GM18870 (cell line): ENCODE results near the gene TEKT5.

ENCODE experiments used
- ATAC-seq: cut with Tn5 transposase; IDR thresholded peaks from one replicate; pipeline ENCODE4 v1.9.1; 2021; ENCODE audit warnings: moderate library complexity; ENCODE audit not compliant: unreplicated experiment

TEKT5 gene

DNA sequence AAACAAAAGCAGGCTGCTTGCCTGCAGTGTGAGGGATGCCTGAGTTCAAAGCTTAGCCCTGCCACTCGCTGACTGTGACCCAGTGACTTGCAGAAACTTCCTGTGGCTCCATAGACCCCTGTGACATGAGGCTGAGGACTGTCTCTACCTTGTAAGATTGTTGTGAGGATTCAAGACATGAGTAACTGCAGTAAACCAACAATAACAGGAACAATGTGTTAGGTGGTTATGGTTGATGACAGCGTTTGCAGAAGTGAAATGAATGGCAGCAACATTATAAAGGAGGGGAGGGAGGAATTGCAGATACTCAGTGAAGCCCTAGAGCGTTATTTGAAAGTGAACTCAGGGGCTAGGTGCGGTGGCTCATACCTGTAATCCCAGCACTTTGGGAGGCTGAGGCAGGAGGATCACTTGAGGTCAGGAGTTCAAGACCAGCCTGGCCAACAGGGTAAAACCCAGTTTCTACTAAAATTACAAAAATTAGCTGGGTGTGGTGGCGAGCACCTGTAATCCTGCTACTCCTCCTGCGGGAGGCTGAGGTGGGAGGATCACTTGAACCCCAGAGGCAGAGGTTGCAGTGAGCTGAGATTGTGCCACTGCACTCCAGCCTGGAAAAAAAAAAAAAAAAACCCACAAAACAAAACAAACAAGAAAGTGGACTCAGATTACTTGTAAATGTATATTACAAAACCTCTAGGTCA lies 80.8 kb downstream of the TEKT5 start:
- no peak for ATAC-seq

DNA sequence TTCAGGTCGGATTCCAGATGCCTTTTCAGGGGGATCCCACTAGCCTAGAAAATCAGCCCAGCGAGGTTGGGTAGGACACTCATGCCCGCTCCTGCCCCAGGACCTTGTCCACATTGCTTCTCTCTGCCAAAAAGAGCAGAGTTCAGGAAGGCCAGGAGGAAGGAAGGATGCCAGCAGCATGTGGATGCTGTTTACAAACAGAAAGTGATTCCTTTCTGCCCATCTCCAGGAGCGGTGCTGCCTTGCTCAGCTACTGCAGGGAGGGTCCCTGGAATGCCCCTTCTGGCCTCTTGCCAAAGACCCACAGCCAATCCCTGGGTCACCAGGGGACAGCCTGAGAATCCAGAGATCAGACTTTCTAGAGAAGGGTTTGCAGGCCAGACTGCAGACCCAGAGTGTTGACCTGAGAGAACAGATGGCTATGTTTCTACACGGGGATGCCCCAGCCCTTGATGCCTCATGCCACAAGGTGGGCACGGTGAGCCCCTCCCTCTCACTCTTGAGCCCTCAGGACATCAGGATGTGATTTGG lies 82.0 kb downstream of the TEKT5 start:
- ATAC-seq = no peak

DNA sequence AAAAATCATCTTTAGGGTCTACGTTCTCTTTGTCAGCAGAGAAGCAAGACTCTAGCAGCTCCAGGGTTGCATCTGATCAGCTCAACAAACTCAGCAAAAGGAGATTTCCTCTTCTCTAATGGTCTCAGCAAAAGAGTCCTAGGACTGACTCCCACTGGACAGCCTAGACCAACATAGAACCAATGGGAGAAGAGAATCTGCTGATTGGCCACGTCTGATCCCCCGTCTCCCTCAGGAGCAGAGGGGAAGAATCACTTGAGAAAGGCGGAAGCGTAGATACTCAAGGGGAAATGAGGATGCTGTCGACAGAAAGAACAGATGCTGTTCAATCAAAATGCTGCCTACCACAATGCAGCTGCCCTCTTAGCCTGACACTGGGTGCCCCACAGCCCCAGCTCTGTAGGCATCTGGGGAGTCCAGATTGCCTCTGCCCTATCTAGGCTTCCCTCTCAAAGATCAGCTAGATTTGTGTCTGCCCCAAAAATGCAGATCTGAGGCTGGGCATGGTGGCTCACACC lies 82.8 kb downstream of the TEKT5 start:
- no peak for ATAC-seq

GRCh38 chr16:10610499-10611184 lies 84.1 kb downstream of the TEKT5 start:
- ATAC-seq = no peak

GRCh38 chr16:10609402-10609774 lies 85.3 kb downstream of the TEKT5 start:
- ATAC-seq = no peak

GRCh38 chr16:10608687-10609401 lies 85.9 kb downstream of the TEKT5 start:
- no peak for ATAC-seq

DNA sequence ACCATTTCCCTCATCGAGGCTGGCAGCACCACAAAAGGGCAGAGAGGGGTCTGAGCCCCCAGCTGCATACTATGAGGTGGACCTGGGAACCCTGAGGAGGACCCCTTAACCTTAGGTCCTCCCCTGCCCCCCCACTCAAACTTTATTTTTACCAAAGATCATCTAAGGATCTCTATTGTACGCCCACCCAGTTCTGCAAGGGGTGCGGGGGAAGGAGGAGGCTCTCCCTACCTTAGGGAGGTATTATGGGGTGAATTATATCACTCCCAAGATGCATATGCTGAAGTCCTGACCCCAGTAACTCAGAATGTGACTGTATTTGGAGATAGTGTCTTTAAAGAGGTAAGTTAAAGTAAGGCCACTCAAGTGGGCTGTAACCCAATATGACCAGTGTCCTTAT lies 87.6 kb downstream of the TEKT5 start:
- ATAC-seq = no peak

GRCh38 chr16:10606607-10607006 lies 88.1 kb downstream of the TEKT5 start:
- no peak for ATAC-seq

GRCh38 chr16:10605636-10606035 lies 89.1 kb downstream of the TEKT5 start:
- no peak for ATAC-seq

GRCh38 chr16:10601444-10602408 lies 93.0 kb downstream of the TEKT5 start:
- ATAC-seq = no peak

GRCh38 chr16:10600782-10601443 lies 93.8 kb downstream of the TEKT5 start:
- ATAC-seq = no peak

GRCh38 chr16:10599626-10600025 lies 95.1 kb downstream of the TEKT5 start:
- no peak for ATAC-seq

DNA sequence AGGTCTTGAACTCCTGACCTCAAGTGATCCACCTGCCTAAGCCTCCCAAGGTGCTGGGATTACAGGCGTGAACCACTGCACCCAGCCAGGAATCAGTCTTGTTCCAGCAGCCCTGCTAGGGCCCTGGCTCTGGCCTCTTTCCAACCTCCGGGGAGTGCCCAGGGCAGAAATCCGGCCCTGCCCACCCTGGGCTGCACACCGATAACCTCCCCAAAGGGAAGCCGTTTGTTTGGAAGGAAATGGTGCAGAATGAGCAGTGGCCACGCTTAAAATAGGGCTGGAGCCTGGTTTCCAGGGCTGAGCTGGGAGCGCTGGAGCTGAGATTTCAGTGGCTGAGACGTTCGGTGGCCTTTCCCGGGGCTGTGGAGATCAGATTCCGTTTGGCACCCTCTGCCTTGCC lies 96.6 kb downstream of the TEKT5 start:
- no peak for ATAC-seq

DNA sequence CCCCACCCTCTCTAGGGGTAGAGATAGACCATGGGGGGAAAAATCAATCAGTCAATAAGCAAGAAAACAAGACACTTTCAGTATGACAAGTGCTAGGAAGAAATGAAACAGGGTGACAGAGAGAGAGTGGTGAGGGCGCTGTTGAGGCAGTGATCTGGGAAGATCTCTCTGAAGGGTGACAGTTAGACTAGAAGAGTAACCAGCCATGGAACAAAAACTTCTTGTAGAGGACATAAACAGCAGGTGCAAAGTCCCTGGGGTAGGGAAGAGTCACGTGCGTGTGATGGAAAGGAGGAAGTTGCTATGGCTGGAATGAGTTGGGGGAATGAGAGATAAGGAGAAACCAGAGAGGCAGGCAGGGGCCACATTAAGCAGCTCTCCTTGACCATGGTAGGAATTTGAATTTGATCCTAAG lies 97.5 kb downstream of the TEKT5 start:
- peak; percentile 48 for ATAC-seq

DNA sequence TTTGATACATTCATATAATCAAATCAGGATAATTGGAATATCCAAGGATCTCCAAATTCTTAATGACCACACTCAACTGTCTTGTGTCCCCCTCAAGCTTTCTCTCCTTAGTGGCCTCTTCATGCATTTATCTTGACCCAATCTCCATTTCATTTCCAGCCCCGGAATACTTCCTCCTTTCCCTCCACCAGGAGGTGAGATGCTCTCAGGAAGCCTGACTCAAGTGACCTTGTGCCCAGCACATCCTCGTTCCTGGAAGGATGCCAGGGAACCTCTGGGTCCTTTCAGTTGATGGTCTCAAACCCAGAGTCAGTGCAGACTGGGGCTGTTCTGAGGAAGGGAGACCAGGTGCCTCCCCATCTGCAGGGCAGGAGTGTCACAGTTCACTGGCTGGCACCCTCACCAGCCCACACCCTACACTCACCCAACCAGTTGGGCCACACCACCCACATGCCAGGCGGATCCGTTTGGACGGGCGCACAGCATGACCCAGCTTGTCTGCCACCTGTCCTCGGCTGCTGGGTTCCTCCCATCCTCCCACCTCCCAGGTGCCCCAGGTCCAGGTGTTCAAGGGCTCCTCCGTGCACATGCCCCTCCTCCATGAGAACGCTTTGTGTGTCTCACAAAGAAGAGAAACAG lies 100.3 kb downstream of the TEKT5 start:
- no peak for ATAC-seq

DNA sequence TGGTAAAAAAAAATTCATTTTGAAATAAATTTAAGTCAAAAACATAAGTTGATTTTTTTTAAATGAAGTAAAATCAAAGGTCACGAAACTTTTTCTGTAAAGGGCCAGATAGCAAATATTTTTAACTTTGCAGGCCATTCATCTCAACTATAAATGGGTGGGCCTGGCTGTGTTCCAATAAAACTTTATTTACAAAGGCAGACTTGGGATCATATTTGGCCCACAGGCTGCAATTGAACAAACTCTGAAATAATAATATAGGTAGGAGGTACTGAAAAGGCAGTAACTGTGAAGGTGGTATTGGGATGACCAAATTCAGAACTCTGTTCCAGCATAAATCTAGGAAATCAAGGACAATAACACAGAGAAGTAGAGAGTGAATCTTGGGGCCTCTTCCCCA lies 102.1 kb downstream of the TEKT5 start:
- ATAC-seq = no peak

- ATAC-seq = no peak
These were observed 104.4 kb downstream of the TEKT5 start for GRCh38 chr16:10590342-10590741.

DNA sequence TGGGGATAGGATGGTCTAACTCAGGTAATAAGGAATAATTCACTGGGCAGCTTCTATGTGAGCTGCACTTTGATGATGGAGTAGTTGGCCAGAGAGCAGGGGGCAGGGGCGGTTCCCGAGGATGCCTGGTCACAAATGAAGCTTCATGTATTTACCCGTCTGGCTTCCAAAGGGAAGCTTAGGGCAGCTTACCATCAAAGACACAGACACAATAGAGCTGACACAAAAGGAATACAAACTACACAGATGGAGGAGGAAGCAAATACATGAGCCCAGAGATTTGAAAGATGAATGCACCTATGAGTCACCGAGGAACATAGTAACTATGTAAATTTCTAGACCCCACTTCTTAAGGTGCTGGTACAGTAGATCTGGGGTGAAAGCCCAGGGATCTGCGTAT lies 105.6 kb downstream of the TEKT5 start:
- no peak for ATAC-seq

DNA sequence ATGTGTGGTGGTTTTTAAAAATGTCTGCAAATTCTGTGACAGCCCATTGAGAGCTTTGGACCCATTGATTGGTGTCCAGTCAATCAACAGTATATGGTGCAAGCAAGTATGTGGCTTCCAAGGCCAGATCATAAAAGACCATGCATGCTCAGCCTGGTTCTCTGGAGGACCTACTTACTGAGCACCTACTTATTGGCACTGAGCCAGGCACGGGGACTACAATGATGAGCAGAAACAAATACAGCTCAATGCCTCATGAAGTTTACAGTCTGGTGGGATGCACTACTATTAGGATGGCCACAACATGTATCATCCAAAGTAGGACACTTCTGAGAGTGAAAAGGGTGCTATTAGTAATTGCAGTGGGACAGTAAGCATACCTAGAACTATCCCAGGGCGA lies 107.1 kb downstream of the TEKT5 start:
- no peak for ATAC-seq
